ENCODE results near the gene TAF4B.

GRCh38 chr18:26435415-26436095, 209.3 kb downstream of the TAF4B start:
- TF ChIP-seq CTCF (IDR thresholded peaks at IDR 0.05) (no peak), POLR2A (IDR thresholded peaks at IDR 0.05) (no peak)
